Brain microvascular endothelial cell (primary cell): Measurements from ENCODE around the gene OR10A2.
"Not testable (repeated sequence)": the region's sequence is repeated elsewhere in the genome, so short reads cannot be mapped to it uniquely, and the experiment has no call there.

Experiments
- DNase-seq: peaks from one replicate; pipeline ENCODE4 v3.0.0-alpha.2; 2020
- H3K27ac ChIP-seq: fragments of 250-450 bp; sonication (Bioruptor Pico); 2 replicates; pipeline ENCODE4 v1.5.1; 2020; ENCODE audit warnings: mild to moderate bottlenecking, moderate library complexity
- H3K27me3 ChIP-seq: fragments of 250-450 bp; sonication (Bioruptor Pico); replicated peaks from 2 replicates; pipeline ENCODE4 v1.5.1; 2020; ENCODE audit warnings: mild to moderate bottlenecking
- H3K36me3 ChIP-seq: fragments of 250-450 bp; sonication (Bioruptor Pico); replicated peaks from 2 replicates; pipeline ENCODE4 v1.5.1; 2020; ENCODE audit warnings: mild to moderate bottlenecking
- H3K4me3 ChIP-seq: 2 replicates; pipeline ENCODE4 v1.5.1; 2011; ENCODE audit warnings: low read depth, mild to moderate bottlenecking, control low read depth, low read length, moderate library complexity
- in situ Hi-C: cut with HindIII; loops from 2 replicates; pipeline ENCODE4 v1.10.0; 2017; ENCODE audit warnings: low sequenced_read_pairs, low pct_ligation_motif_present
- TF ChIP-seq, protein P1 (sequence below): IDR thresholded peaks from 2 replicates; pipeline ENCODE4 v1.5.1; 2011; ENCODE audit warnings: low read depth, mild to moderate bottlenecking, moderate library complexity, low read length, control low read depth, inconsistent platforms; ENCODE audit errors: missing control alignments

The OR10A2 gene

DNA sequence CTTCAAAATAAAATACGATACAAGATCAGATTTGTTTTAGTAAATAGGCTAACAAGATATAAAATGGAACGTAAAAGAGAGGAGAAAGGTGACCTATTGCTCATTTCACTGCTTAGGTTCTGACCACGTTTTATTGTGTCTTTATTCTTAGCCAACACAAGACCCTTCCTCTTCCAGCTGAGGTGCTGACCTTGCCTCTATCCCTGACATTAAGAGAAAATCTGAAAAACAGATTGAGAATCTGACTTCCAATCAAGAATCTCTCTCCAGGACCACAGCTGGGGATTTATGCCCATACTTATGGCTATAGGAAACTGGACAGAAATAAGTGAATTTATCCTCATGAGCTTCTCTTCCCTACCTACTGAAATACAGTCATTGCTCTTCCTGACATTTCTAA is 17.5 kb upstream of the OR10A2 start, which contains the start of gene OR10A5:
Gene OR10A5, plus strand, starts transcription at position 301 of the 400 bp plus-strand sequence. Its CDS starts 0 bp downstream, at position 301.
- no peak within 1 kb of the TSS for H3K27ac ChIP-seq
- H3K4me3 ChIP-seq = no peak within 1 kb of the TSS
- in situ Hi-C loops = no loop called here

GRCh38 chr11:6850526-6850925 is 12.3 kb upstream of the OR10A2 start:
- Histone ChIP-seq H3K27me3 (no peaks in the 10 kb centered on the region), H3K4me3 (no peak overlapping the region), H3K36me3 (no peaks in the 10 kb centered on the region), H3K27ac (no peak overlapping the region)
- TF ChIP-seq, protein P1, sequence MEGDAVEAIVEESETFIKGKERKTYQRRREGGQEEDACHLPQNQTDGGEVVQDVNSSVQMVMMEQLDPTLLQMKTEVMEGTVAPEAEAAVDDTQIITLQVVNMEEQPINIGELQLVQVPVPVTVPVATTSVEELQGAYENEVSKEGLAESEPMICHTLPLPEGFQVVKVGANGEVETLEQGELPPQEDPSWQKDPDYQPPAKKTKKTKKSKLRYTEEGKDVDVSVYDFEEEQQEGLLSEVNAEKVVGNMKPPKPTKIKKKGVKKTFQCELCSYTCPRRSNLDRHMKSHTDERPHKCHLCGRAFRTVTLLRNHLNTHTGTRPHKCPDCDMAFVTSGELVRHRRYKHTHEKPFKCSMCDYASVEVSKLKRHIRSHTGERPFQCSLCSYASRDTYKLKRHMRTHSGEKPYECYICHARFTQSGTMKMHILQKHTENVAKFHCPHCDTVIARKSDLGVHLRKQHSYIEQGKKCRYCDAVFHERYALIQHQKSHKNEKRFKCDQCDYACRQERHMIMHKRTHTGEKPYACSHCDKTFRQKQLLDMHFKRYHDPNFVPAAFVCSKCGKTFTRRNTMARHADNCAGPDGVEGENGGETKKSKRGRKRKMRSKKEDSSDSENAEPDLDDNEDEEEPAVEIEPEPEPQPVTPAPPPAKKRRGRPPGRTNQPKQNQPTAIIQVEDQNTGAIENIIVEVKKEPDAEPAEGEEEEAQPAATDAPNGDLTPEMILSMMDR = no peak
- DNase-seq = no peak
- in situ Hi-C loops = no loop called here

More for the DNA sequence above, 17.5 kb upstream of the OR10A2 start, which contains the start of gene OR10A5:
- no peak for DNase-seq
- H3K36me3 ChIP-seq = no peaks in the 10 kb centered on the region
- TF ChIP-seq, protein P1 = no peak
- H3K27me3 ChIP-seq = no peaks in the 10 kb centered on the region

DNA sequence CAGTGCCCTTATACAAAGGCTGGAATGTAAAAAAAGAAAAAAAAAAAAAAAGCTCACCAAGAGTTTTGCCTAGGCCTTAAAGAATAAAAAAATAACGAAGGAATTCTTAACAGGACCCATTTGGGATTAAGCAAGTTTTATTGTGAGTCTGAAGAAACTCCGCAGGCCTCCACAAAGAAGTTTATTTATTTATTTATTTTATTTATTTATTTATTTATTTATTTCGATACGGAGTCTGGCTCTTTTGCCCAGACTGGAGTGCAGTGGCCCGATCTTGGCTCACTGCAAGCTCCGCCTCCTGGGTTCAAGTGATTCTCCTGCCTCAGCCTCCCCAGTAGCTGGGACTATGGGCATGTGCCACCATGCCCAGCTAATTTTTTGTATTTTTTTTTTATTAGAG is 8.1 kb upstream of the OR10A2 start:
- H3K4me3 ChIP-seq, H3K27ac ChIP-seq, DNase-seq, H3K27me3 ChIP-seq, H3K36me3 ChIP-seq, in situ Hi-C loops: not testable (repeated sequence)

DNA sequence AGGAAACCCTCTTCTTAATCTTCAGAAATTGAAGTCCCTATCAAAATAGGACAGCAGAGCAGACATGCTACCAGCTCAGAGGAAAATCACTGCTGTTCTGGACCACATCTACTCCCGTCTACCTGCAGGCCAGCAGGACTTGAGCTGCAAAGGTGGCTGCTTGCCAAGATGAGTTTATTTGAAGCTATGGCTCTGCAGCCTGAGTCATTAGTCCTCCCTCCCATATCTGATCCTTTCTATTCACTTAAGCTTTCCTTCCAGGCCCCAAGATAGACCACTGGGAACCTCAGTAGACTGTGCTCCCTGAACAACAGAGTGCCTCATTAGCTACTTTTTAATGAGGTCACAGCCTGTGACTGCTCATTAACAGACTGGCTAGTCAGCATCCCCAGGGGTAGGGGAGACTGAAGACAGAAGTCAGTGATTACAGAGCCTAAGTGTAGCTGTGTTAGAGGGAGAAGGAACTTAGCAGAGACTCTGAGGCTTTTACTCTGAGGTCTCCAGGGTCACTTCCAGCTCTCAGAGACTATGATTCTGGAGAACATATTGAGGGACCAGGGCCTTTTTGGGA is 6.8 kb upstream of the OR10A2 start:
- in situ Hi-C loops = no loop called here
- peak; percentile 47 for DNase-seq
- Histone ChIP-seq H3K36me3 (no peaks in the 10 kb centered on the region), H3K4me3 (no peak overlapping the region), H3K27ac (no peak overlapping the region), H3K27me3 (no peaks in the 10 kb centered on the region)
- TF ChIP-seq, protein P1 = no peak

DNA sequence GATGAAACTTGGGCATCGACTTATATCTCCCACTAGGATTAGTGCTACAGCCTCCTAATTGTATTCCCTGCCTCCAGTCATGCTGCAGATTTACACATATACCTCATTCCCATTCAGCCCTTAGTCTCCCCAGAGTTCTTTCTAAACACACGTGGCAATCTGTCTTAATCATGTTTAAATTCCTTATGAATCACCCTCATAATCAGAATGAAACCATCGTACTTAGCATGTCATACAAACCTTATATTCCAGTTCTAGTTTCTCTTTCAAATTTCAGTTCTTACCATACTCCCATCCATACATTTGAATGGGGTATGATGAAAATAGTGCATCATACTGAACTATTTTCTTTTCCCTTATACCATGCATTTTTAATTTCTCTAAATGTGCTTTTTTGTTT is 6.0 kb upstream of the OR10A2 start:
- DNase-seq = no peak
- TF ChIP-seq, protein P1 = no peak
- Histone ChIP-seq H3K36me3 (no peaks in the 10 kb centered on the region), H3K27ac (no peak overlapping the region), H3K27me3 (no peaks in the 10 kb centered on the region), H3K4me3 (no peak overlapping the region)
- in situ Hi-C loops = no loop called here

- in situ Hi-C loops = no loop called here
- Histone ChIP-seq H3K4me3 (no peak overlapping the region), H3K27me3 (no peaks in the 10 kb centered on the region), H3K27ac (no peak overlapping the region), H3K36me3 (no peaks in the 10 kb centered on the region)
- DNase-seq = peak; percentile 42
- TF ChIP-seq, protein P1 = no peak
Measured at GRCh38 chr11:6864438-6864837, 1.6 kb downstream of the OR10A2 start.
